OCI-LY3 (cell line): ENCODE measurements around the gene RNASEH2B.

Experiments used
- CTCF ChIP-seq: fragments of 200-600, 300-600 bp; sonication (generic); IDR thresholded peaks from 2 replicates; pipeline ENCODE4 v1.5.1; 2014; ENCODE audit warnings: antibody characterized with exemption, low read length, low read depth
- EZH2phosphoT487 ChIP-seq: fragments of 200-600 bp; shearing (Covaris generic); IDR thresholded peaks from 2 replicates; pipeline ENCODE4 v1.6.1; 2018; ENCODE audit warnings: antibody characterized with exemption, mixed run types, low read depth

DNA sequence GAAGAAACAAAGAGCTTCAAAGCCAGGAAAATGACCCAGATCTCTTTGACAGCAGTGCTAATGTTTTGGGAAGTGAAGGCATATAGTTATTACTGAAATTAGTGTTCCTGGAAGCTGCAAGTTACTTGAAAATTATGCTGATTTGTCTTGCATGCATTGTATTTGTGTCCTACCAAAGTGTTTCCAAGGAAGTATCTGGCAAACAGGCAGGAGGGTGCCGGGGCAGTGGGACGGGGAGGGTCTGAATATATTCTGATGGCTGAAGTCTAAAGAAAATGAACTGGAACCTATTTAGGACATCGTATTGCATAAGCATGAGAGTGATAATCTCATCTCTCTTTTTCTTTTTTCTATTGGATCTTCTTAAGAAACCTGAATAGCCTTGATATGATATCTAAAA is 9.0 kb downstream of the RNASEH2B start:
- no peak for TF ChIP-seq CTCF
- no peak for TF ChIP-seq EZH2phosphoT487
